HCT116 (cell line): ENCODE results near the gene CAPN2.

Experiments used
- CEBPB ChIP-seq: IDR thresholded peaks from 2 replicates; pipeline ENCODE4 v1.6.1; 2012; ENCODE audit warnings: low read depth
- EGR1 ChIP-seq: IDR thresholded peaks from 2 replicates; pipeline ENCODE4 v1.6.1; 2012; ENCODE audit warnings: low read depth
- POLR2A ChIP-seq: IDR thresholded peaks from 2 replicates; pipeline ENCODE4 v1.7.0; 2011; ENCODE audit warnings: borderline replicate concordance; ENCODE audit not compliant: insufficient read depth, insufficient read length; ENCODE audit errors: extremely low read depth
- TF ChIP-seq, protein P1 (sequence below): IDR thresholded peaks from 2 replicates; pipeline ENCODE4 v1.6.1; 2012

DNA sequence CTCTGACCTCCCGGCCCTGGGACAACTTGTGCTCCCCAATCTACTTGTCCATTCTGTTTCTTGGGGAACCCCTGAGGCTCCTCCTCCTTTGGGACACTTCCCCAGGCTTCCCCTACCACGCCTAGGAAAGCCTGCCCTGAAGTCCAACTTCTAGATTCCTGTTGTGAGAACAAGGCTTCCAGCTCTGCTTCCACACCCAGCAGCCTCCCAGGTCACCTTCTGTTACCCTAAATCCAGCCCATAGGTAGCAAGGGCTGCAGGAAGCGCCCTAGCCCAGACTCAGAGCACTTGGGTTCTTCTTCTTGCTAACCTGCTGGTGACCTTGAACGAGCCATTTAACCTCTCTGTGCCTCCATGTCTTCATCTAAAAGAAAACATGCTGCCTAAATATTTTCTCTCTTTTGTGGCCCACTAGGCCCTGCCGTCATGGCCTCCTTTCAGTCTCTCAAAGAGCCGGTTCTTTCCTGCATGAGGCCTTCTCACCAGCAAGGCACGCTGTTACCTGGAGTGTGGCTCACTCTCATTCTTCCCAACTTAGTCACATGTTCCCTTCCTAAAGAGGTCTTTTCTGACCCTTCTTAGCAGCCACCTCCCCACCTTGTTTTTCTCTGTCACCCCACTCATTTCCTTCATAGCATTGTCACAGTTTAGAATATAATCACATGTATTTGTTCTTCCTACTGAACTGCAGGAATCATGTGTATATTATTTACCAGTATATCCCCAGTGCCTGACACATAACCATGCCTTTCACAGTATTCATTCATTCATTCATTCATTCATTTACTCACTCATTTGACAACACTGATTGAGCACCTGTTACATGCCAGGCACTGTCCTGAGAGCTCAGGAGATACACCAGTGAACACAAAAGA, 1.4 kb downstream of the CAPN2 start:
- TF ChIP-seq POLR2A (no peak), CEBPB (no peak), EGR1 (no peak)
- TF ChIP-seq, protein P1, sequence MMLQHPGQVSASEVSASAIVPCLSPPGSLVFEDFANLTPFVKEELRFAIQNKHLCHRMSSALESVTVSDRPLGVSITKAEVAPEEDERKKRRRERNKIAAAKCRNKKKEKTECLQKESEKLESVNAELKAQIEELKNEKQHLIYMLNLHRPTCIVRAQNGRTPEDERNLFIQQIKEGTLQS, result no peak
